NB4 (cell line): Measurements from ENCODE around the gene GTF2F2.
"Not testable (repeated sequence)": the region's sequence is repeated elsewhere in the genome, so short reads cannot be mapped to it uniquely, and the experiment has no call there.

Experiments
- POLR2A ChIP-seq: IDR thresholded peaks from 2 replicates; pipeline ENCODE4 v1.6.1; 2011; ENCODE audit warnings: mild to moderate bottlenecking; ENCODE audit not compliant: insufficient read length; ENCODE audit errors: extremely low read depth
- TF ChIP-seq, protein P1 (sequence below): IDR thresholded peaks from one replicate; pipeline ENCODE4 v1.5.1; 2012; ENCODE audit warnings: low read depth, low read length

GRCh38 chr13:45189077-45189476 lies 68.8 kb downstream of the GTF2F2 start:
- TF ChIP-seq, protein P1, sequence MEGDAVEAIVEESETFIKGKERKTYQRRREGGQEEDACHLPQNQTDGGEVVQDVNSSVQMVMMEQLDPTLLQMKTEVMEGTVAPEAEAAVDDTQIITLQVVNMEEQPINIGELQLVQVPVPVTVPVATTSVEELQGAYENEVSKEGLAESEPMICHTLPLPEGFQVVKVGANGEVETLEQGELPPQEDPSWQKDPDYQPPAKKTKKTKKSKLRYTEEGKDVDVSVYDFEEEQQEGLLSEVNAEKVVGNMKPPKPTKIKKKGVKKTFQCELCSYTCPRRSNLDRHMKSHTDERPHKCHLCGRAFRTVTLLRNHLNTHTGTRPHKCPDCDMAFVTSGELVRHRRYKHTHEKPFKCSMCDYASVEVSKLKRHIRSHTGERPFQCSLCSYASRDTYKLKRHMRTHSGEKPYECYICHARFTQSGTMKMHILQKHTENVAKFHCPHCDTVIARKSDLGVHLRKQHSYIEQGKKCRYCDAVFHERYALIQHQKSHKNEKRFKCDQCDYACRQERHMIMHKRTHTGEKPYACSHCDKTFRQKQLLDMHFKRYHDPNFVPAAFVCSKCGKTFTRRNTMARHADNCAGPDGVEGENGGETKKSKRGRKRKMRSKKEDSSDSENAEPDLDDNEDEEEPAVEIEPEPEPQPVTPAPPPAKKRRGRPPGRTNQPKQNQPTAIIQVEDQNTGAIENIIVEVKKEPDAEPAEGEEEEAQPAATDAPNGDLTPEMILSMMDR = not testable (repeated sequence)
- TF ChIP-seq POLR2A = not testable (repeated sequence)
